NT2/D1 (cell line): ENCODE measurements around the gene CYB561.

Experiments used
- DNase-seq: peaks from one replicate; pipeline ENCODE4 v3.0.0-alpha.2; 2011; ENCODE audit warnings: low read depth, low spot score
- H3K27me3 ChIP-seq: 2 replicates; pipeline ENCODE4 v1.6.0; 2011; ENCODE audit warnings: mild to moderate bottlenecking; ENCODE audit not compliant: insufficient read length, insufficient read depth
- H3K36me3 ChIP-seq: 2 replicates; pipeline ENCODE4 v1.6.1; 2011; ENCODE audit warnings: mild to moderate bottlenecking, low read length, mixed read lengths; ENCODE audit not compliant: insufficient read depth, insufficient read length
- H3K4me1 ChIP-seq: 2 replicates; pipeline ENCODE4 v1.5.1; 2011; ENCODE audit not compliant: insufficient read depth, insufficient read length
- H3K4me3 ChIP-seq: 2 replicates; pipeline ENCODE4 v1.5.1; 2011; ENCODE audit warnings: low read depth; ENCODE audit not compliant: insufficient read length
- H3K9ac ChIP-seq: 2 replicates; pipeline ENCODE4 v1.6.0; 2011; ENCODE audit warnings: low read depth; ENCODE audit not compliant: insufficient read length
- H3K9me3 ChIP-seq: 2 replicates; pipeline ENCODE4 v1.5.1; 2011; ENCODE audit warnings: mild to moderate bottlenecking, low read length; ENCODE audit not compliant: insufficient read depth
- SUZ12 ChIP-seq: IDR thresholded peaks from 2 replicates; pipeline ENCODE4 v1.6.1; 2011; ENCODE audit not compliant: insufficient read length, insufficient read depth; ENCODE audit errors: extremely low read depth
- YY1 ChIP-seq: IDR thresholded peaks from 2 replicates; pipeline ENCODE4 v1.6.1; 2011; ENCODE audit not compliant: insufficient read length, insufficient read depth
- ZNF274 ChIP-seq: IDR thresholded peaks from 2 replicates; pipeline ENCODE4 v1.6.1; 2011; ENCODE audit warnings: mild to moderate bottlenecking, low read depth, low read length

The CYB561 gene

DNA sequence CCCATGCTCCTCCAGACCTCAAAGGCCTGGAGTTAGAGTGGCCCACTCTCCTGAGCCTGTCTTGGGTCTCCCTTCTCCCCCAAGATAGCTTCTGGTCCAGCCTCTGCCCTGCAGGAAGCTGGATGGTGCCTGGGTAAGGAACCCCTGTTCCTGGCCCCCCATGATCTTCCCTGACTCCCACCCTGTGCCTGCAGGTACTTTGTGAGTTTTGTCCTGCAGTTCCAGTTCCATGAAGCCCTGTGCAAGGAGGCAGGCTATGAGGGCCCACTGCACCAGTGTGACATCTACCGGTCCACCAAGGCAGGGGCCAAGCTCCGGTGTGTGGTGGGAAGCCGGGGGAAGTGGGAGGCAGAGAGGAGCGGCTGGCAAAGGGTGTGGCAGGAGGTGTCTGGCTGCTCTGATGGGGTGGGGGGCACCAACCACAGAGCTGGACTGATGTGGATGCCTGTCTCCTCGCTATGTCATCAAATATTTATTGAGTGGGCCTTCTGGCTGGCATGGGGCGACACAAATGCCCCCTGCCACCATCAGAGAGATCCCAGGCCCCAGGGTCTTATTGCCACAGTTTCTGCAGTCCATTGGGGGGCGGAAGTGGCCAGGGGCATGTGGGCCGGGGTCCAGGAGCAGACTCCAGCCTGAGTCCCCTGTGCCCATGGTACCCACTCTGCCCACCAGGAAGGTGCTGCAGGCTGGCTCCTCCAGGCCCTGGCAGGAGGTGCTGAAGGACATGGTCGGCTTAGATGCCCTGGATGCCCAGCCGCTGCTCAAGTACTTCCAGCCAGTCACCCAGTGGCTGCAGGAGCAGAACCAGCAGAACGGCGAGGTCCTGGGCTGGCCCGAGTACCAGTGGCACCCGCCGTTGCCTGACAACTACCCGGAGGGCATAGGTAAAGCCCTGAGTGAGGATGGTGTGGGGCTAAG is 37.8 kb upstream of the CYB561 start:
- Histone ChIP-seq H3K36me3 (no peaks in the 10 kb centered on the region), H3K4me3 (no peak overlapping the region), H3K9ac (no peak overlapping the region), H3K9me3 (no peaks in the 10 kb centered on the region), H3K27me3 (no peaks in the 10 kb centered on the region), H3K4me1 (peaks cover 9% of the 10 kb centered on the region)
- DNase-seq: no peak
- TF ChIP-seq YY1 (no peak), ZNF274 (no peak), SUZ12 (no peak)

- no peaks in the 10 kb centered on the region for H3K9me3 ChIP-seq
- H3K27me3 ChIP-seq: peaks cover 8% of the 10 kb centered on the region
- H3K4me3 ChIP-seq: no peak overlapping the region
- H3K9ac ChIP-seq: no peak overlapping the region
- H3K36me3 ChIP-seq: no peaks in the 10 kb centered on the region
- no peak for DNase-seq
- H3K4me1 ChIP-seq: peaks cover 16% of the 10 kb centered on the region
- TF ChIP-seq SUZ12 (no peak), ZNF274 (no peak), YY1 (no peak)
These were observed 36.9 kb upstream of the CYB561 start for GRCh38 chr17:63483038-63483437.

DNA sequence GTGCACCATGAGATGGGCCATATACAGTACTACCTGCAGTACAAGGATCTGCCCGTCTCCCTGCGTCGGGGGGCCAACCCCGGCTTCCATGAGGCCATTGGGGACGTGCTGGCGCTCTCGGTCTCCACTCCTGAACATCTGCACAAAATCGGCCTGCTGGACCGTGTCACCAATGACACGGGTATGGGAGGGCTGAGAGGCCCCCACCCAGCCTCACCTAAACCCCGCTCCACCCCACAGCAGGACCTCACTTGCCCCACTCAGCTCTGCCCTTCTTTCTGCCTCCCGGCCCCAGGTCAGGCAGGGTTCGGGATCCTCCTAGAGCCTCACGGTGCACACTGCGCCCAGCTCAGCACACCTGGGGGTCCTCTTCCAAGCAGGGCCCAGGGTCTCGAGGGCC is 36.4 kb upstream of the CYB561 start:
- Histone ChIP-seq H3K27me3 (peaks cover 12% of the 10 kb centered on the region), H3K9ac (no peak overlapping the region), H3K4me1 (peaks cover 19% of the 10 kb centered on the region), H3K4me3 (no peak overlapping the region), H3K36me3 (no peaks in the 10 kb centered on the region), H3K9me3 (no peaks in the 10 kb centered on the region)
- DNase-seq: no peak
- no peak for TF ChIP-seq SUZ12
- no peak for TF ChIP-seq ZNF274
- TF ChIP-seq YY1: no peak

DNA sequence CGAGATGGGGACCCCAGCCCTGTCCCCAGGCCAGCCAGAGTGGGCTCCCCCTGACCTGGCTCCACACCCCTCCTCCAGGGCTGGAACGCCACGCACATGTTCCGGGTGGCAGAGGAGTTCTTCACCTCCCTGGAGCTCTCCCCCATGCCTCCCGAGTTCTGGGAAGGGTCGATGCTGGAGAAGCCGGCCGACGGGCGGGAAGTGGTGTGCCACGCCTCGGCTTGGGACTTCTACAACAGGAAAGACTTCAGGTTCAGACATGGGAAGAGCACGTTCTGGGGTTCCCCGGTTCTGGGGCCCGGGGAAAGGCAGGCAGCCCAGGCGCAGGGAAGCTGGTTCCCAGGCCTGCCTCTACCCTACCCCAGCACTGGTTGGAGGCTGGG is 35.4 kb upstream of the CYB561 start:
- no peak for DNase-seq
- no peaks in the 10 kb centered on the region for H3K36me3 ChIP-seq
- no peak overlapping the region for H3K9ac ChIP-seq
- peaks cover 12% of the 10 kb centered on the region for H3K27me3 ChIP-seq
- H3K4me1 ChIP-seq: peaks cover 19% of the 10 kb centered on the region
- TF ChIP-seq YY1 (no peak), SUZ12 (no peak), ZNF274 (no peak)
- H3K4me3 ChIP-seq: no peak overlapping the region
- H3K9me3 ChIP-seq: no peaks in the 10 kb centered on the region

GRCh38 chr17:63480826-63481487 is 34.9 kb upstream of the CYB561 start:
- Histone ChIP-seq H3K9ac (no peak overlapping the region), H3K27me3 (peaks cover 12% of the 10 kb centered on the region), H3K4me1 (peaks cover 20% of the 10 kb centered on the region), H3K4me3 (no peak overlapping the region), H3K9me3 (no peaks in the 10 kb centered on the region), H3K36me3 (no peaks in the 10 kb centered on the region)
- no peak for TF ChIP-seq SUZ12
- TF ChIP-seq YY1: no peak
- TF ChIP-seq ZNF274: no peak
- no peak for DNase-seq

DNA sequence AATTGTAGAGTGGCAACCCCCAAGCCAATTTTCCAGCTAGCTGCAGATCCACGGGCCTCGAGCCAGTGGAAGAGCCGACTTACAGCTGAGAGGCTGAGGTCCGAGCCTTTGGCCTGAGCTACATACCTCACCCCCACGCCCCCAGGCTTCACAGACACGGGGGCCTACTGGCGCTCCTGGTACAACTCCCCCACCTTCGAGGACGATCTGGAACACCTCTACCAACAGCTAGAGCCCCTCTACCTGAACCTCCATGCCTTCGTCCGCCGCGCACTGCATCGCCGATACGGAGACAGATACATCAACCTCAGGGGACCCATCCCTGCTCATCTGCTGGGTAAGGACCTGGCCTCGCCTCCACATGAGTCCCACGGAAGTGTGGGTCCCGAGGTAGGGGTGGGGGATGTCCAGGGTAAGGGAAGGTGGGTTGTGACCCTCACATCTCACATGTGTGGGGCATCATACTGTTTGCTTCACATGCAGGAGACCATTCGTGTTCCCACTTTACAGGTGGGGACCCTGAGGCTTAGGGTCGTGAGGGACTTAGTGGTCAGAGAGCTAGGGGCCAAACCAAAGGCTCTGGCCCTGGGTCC is 34.2 kb upstream of the CYB561 start:
- Histone ChIP-seq H3K36me3 (no peaks in the 10 kb centered on the region), H3K4me3 (no peak overlapping the region), H3K27me3 (peaks cover 16% of the 10 kb centered on the region), H3K4me1 (peaks cover 27% of the 10 kb centered on the region), H3K9ac (no peak overlapping the region), H3K9me3 (no peaks in the 10 kb centered on the region)
- no peak for DNase-seq
- TF ChIP-seq SUZ12 (no peak), YY1 (no peak), ZNF274 (no peak)

GRCh38 chr17:63479495-63480184 is 33.5 kb upstream of the CYB561 start:
- DNase-seq: no peak
- Histone ChIP-seq H3K4me3 (no peak overlapping the region), H3K9me3 (no peaks in the 10 kb centered on the region), H3K9ac (no peak overlapping the region), H3K36me3 (no peaks in the 10 kb centered on the region), H3K27me3 (peaks cover 16% of the 10 kb centered on the region), H3K4me1 (peaks cover 31% of the 10 kb centered on the region)
- TF ChIP-seq ZNF274 (no peak), YY1 (no peak), SUZ12 (no peak)
